Suprapubic skin (tissue), 4 donors: ENCODE data around the gene TPSAB1.

ENCODE experiments used
- CTCF ChIP-seq, 2 donors: fragments of 200-600 bp in 1 of 2; fragments of 450-650 bp in 1 of 2; sonication (generic) in 1 of 2; IDR thresholded peaks; one replicate each; pipeline ENCODE4 v1.5.1; 2016 to 2019; ENCODE audit warnings: antibody characterized with exemption in 2 of 2, mild to moderate bottlenecking in 1 of 2, moderate library complexity in 1 of 2
- EP300 ChIP-seq: sonication (generic); formaldehyde crosslinking; IDR thresholded peaks from one replicate; pipeline ENCODE4 v1.6.1; 2017; ENCODE audit warnings: antibody characterized with exemption
- POLR2A ChIP-seq, 2 donors: fragments of 450-650 bp; IDR thresholded peaks; one replicate each; pipeline ENCODE4 v1.6.1; 2017; ENCODE audit warnings: antibody characterized with exemption in 2 of 2, mild to moderate bottlenecking in 2 of 2, moderate library complexity in 2 of 2
- POLR2AphosphoS5 ChIP-seq, 3 donors: sonication (generic); formaldehyde crosslinking; IDR thresholded peaks; one replicate each; pipeline ENCODE4 v1.6.1; 2017; ENCODE audit warnings: antibody characterized with exemption in 3 of 3

DNA sequence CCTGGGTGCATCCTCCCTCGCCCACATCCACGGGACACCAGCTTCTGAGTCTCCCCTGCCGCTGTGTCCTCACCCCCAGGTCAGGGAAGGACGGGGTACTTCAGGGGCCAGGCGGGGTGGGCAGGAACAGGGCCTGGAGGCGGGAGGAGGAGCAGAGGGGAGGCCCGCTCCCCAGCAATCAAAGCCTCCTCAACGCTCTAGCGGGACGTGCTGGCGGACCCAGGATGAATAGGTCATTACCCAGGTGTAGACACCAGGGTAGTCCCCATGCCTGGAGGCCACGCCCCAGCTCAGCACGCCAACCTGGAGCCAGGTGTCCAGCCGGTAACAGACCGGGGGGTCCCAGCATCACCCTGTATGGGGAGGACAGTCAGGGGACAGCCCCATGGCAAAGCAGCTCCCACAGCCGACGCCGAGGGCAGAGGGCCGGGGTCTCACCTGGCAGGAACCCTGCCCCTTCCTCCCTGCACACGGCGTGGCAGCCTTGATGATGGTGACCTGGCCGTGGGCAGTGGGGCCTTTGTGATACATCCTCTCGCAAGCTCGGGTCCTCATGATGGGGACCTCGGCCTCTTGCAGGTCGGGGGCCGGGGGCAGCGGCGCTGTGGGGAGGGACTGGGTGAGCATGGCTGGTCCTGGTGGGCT lies 39.6 kb downstream of the TPSAB1 start:
- TF ChIP-seq CTCF (IDR thresholded peaks at IDR 0.05) (no peak), POLR2A (IDR thresholded peaks at IDR 0.05) (no peak), POLR2AphosphoS5 (IDR thresholded peaks at IDR 0.05) (no peak), EP300 (no peak)
